Lower leg skin (tissue), 3 donors: ENCODE measurements around the gene VSIR.

Experiments used
- CTCF ChIP-seq, 3 donors: fragments of 450-650 bp; IDR thresholded peaks; one replicate each; pipeline ENCODE4 v1.5.1; 2016; ENCODE audit warnings: antibody characterized with exemption in 3 of 3, mild to moderate bottlenecking in 3 of 3, moderate library complexity in 2 of 3
- POLR2A ChIP-seq, 2 donors: fragments of 450-650 bp; IDR thresholded peaks; one replicate each; pipeline ENCODE4 v1.6.1; 2016 to 2017; ENCODE audit warnings: antibody characterized with exemption in 2 of 2, mild to moderate bottlenecking in 1 of 2, moderate library complexity in 1 of 2

- TF ChIP-seq POLR2A (IDR thresholded peaks at IDR 0.05) (no peak), CTCF (IDR thresholded peaks at IDR 0.05) (no peak)
These were observed 66.0 kb downstream of the VSIR start for GRCh38 chr10:71707240-71707789.
